ENCODE measurements around the gene KDM4C.

Gene KDM4C

GRCh38 chr9:7042124-7042523 lies 284.4 kb downstream of the KDM4C start:
- no peak for DNase-seq (ENCODE audit: low read depth)

- no peak for DNase-seq (ENCODE audit: low read depth)
Measured at GRCh38 chr9:7045361-7045760, 287.6 kb downstream of the KDM4C start.

GRCh38 chr9:7051711-7052110 lies 293.9 kb downstream of the KDM4C start:
- DNase-seq (ENCODE audit: low read depth): no peak

GRCh38 chr9:7053903-7054302 lies 296.1 kb downstream of the KDM4C start:
- no peak for DNase-seq (ENCODE audit: low read depth)

GRCh38 chr9:7055171-7055903 lies 297.6 kb downstream of the KDM4C start:
- DNase-seq (ENCODE audit: low read depth): no peak

- DNase-seq (ENCODE audit: low read depth): no peak
Measured at GRCh38 chr9:7056254-7056653, 298.5 kb downstream of the KDM4C start.

GRCh38 chr9:7058473-7058872 lies 300.7 kb downstream of the KDM4C start:
- DNase-seq (ENCODE audit: low read depth): no peak

- no peak for DNase-seq (ENCODE audit: low read depth)
Measured at GRCh38 chr9:7067169-7067568, 309.4 kb downstream of the KDM4C start.

- DNase-seq (ENCODE audit: low read depth): no peak
Measured at GRCh38 chr9:7071916-7072315, 314.1 kb downstream of the KDM4C start.

GRCh38 chr9:7073706-7074105 lies 315.9 kb downstream of the KDM4C start:
- DNase-seq (ENCODE audit: low read depth): no peak

- DNase-seq (ENCODE audit: low read depth): no peak
Measured at GRCh38 chr9:7075154-7075553, 317.4 kb downstream of the KDM4C start.

GRCh38 chr9:7079051-7079450 lies 321.3 kb downstream of the KDM4C start:
- DNase-seq (ENCODE audit: low read depth): no peak

- no peak for DNase-seq (ENCODE audit: low read depth)
Measured at GRCh38 chr9:7081065-7081600, 323.4 kb downstream of the KDM4C start.

GRCh38 chr9:7083192-7083591 lies 325.4 kb downstream of the KDM4C start:
- DNase-seq (ENCODE audit: low read depth): no peak

- DNase-seq (ENCODE audit: low read depth): no peak
Measured at GRCh38 chr9:7085357-7085756, 327.6 kb downstream of the KDM4C start.

- DNase-seq (ENCODE audit: low read depth): no peak
Measured at GRCh38 chr9:7086389-7086788, 328.6 kb downstream of the KDM4C start.

GRCh38 chr9:7088611-7089010 lies 330.8 kb downstream of the KDM4C start:
- no peak for DNase-seq (ENCODE audit: low read depth)

- DNase-seq (ENCODE audit: low read depth): no peak
Measured at GRCh38 chr9:7089406-7090193, 331.8 kb downstream of the KDM4C start.

- DNase-seq (ENCODE audit: low read depth): no peak
Measured at GRCh38 chr9:7093040-7093439, 335.3 kb downstream of the KDM4C start.

- DNase-seq (ENCODE audit: low read depth): no peak
Measured at GRCh38 chr9:7094052-7094451, 336.3 kb downstream of the KDM4C start.

GRCh38 chr9:7094576-7094975 lies 336.8 kb downstream of the KDM4C start:
- DNase-seq (ENCODE audit: low read depth): no peak

GRCh38 chr9:7095058-7095457 lies 337.3 kb downstream of the KDM4C start:
- no peak for DNase-seq (ENCODE audit: low read depth)

GRCh38 chr9:7097040-7097715 lies 339.4 kb downstream of the KDM4C start:
- DNase-seq (ENCODE audit: low read depth): no peak
